K562 (cell line): ENCODE data around the gene OLIG1. TPM values are rescaled to one million over a fixed set of nuclear protein-coding genes. Genes with fewer than 3 reads are reported as not detected.

Experiments used
- ATAC-seq: fragments of 200-7000 bp; cut with Tn5 transposase; 3 replicates; pipeline ENCODE4 v1.9.1; 2020; ENCODE audit warnings: moderate library complexity
- BruUV-seq: library from RNA; stranded (reverse); fragments of 400-500 nt; replicated peaks from 2 replicates; lab custom pipeline; 2021; lab: Mats Ljungman, UMichigan
- CTCF ChIA-PET: fragments of 300-600 bp; formaldehyde crosslinking; extraction: SDS; loops from one replicate; lab custom pipeline; 2021; ENCODE audit warnings: low intra/inter-chr PET ratio; lab: Yijun Ruan, JAX
- POLR2A ChIA-PET: fragments of 300-600, 350-650 bp; sonication (Branson Sonifier 250); formaldehyde crosslinking; extraction: SDS; loops from one replicate; lab custom pipeline; 2021; ENCODE audit warnings: antibody characterized with exemption, inconsistent platforms; lab: Yijun Ruan, JAX
- DNase-seq, 4 experiments: peaks; one replicate each; pipeline versions ENCODE4 v3.0.0 to v3.0.0-alpha.2; 2011 to 2018; ENCODE audit warnings: low spot score in 3 of 4, mixed read lengths in 3 of 4; ENCODE audit errors: extremely low read depth in 1 of 4
- FAIRE-seq: peaks from 2 replicates; lab custom pipeline; 2011; peaks lifted over from hg19 to GRCh38; lab: Jason Lieb, UNC
- H2AFZ ChIP-seq: 2 replicates; pipeline ENCODE4 v1.6.0; 2011; ENCODE audit warnings: low read depth, low read length, control low read depth, inconsistent platforms
- H3K27ac ChIP-seq: fragments of 200-600 bp; 3 replicates; pipeline ENCODE4 v1.8.0; 2011; ENCODE audit warnings: low read depth, mild to moderate bottlenecking, control low read depth, inconsistent platforms, low read length, moderate library complexity, mixed read lengths; ENCODE audit errors: extremely low read depth
- H3K27me3 ChIP-seq, 2 experiments: fragments of 300-600 bp in 1 of 2; 2 replicates in 1 of 2; 3 replicates in 1 of 2; pipeline versions ENCODE4 v1.6.0 to v1.8.0; 2011; ENCODE audit warnings: inconsistent platforms in 2 of 2, low read length in 2 of 2, mild to moderate bottlenecking in 1 of 2, mixed read lengths in 1 of 2, moderate library complexity in 1 of 2; ENCODE audit not compliant: control insufficient read depth in 2 of 2, insufficient read depth in 2 of 2
- H3K36me3 ChIP-seq: fragments of 300-600 bp; 3 replicates; pipeline ENCODE4 v1.8.0; 2011; ENCODE audit warnings: mild to moderate bottlenecking, low read length, inconsistent platforms; ENCODE audit not compliant: control insufficient read depth, insufficient read depth
- H3K4me1 ChIP-seq, 2 experiments: fragments of 200-600 bp in 1 of 2; replicated peaks in 1 of 2; 2 replicates in 1 of 2; 3 replicates in 1 of 2; pipeline versions ENCODE4 v1.5.1 to v1.8.0; 2011; ENCODE audit warnings: inconsistent platforms in 2 of 2, low read length in 2 of 2, mild to moderate bottlenecking in 1 of 2, mixed read lengths in 1 of 2, moderate library complexity in 1 of 2; ENCODE audit not compliant: control insufficient read depth in 2 of 2, insufficient read depth in 2 of 2
- H3K4me2 ChIP-seq: 2 replicates; pipeline ENCODE4 v1.6.1; 2011; ENCODE audit warnings: low read length, control low read depth, inconsistent platforms, mixed read lengths; ENCODE audit not compliant: insufficient read depth
- H3K4me3 ChIP-seq: fragments of 200-600 bp; sonication (generic), shearing (Covaris generic); 2 replicates; pipeline ENCODE4 v1.5.1; 2016; ENCODE audit warnings: control low read depth, inconsistent platforms
- H3K79me2 ChIP-seq: fragments of 200-600 bp; 3 replicates; pipeline ENCODE4 v1.8.0; 2011; ENCODE audit warnings: low read length, inconsistent platforms; ENCODE audit not compliant: control insufficient read depth, insufficient read depth
- H3K9ac ChIP-seq, 2 experiments: 2 replicates each; pipeline versions ENCODE4 v1.6.0 to v1.6.1; 2011; ENCODE audit warnings: low read depth in 2 of 2, low read length in 2 of 2, control low read depth in 1 of 2, inconsistent platforms in 1 of 2, mild to moderate bottlenecking in 1 of 2, mixed read lengths in 1 of 2; ENCODE audit not compliant: insufficient read depth in 1 of 2
- H3K9me1 ChIP-seq: one replicate; pipeline ENCODE4 v1.6.0; 2011; ENCODE audit warnings: inconsistent platforms, mild to moderate bottlenecking, low read length, moderate library complexity; ENCODE audit not compliant: control insufficient read depth, insufficient read depth
- H3K9me3 ChIP-seq: replicated peaks from 2 replicates; pipeline ENCODE4 v1.5.1; 2011; ENCODE audit warnings: low read depth, low read length, inconsistent platforms; ENCODE audit not compliant: control insufficient read depth, insufficient read depth
- H4K20me1 ChIP-seq: replicated peaks from 2 replicates; pipeline ENCODE4 v1.6.1; 2011; ENCODE audit warnings: low read length, inconsistent platforms, mixed read lengths; ENCODE audit not compliant: control insufficient read depth, insufficient read depth
- CC2D1A ChIP-seq: fragments of 450-650 bp; IDR thresholded peaks from 2 replicates; pipeline ENCODE4 v1.6.1; 2017; ENCODE audit warnings: mild to moderate bottlenecking
- CEBPB ChIP-seq: fragments of 450-650 bp; IDR thresholded peaks from 2 replicates; pipeline ENCODE4 v1.6.1; 2016; ENCODE audit warnings: missing genetic modification characterization, missing compliant biosample characterization
- CSDE1 ChIP-seq, 2 experiments: fragments of 450-650 bp; IDR thresholded peaks; 2 replicates each; pipeline ENCODE4 v1.6.1; 2016; ENCODE audit warnings: mild to moderate bottlenecking in 1 of 2
- MBD2 ChIP-seq: sonication (generic); IDR thresholded peaks from 2 replicates; pipeline ENCODE4 v1.6.1; 2016; ENCODE audit warnings: low read depth, borderline replicate concordance
- MED1 ChIP-seq: sonication (generic); formaldehyde crosslinking; IDR thresholded peaks from 2 replicates; pipeline ENCODE4 v1.8.1; 2023; ENCODE audit warnings: missing genetic modification reagents, borderline replicate concordance
- PCBP1 ChIP-seq: fragments of 200-400 bp; formaldehyde crosslinking; IDR thresholded peaks from 2 replicates; pipeline ENCODE4 v1.6.1; 2018; ENCODE audit warnings: mild to moderate bottlenecking, low read depth, low read length; ENCODE audit not compliant: poor library complexity, severe bottlenecking
- SOX6 ChIP-seq: fragments of 450-650 bp; IDR thresholded peaks from 2 replicates; pipeline ENCODE4 v1.6.1; 2014; ENCODE audit warnings: mild to moderate bottlenecking
- WGBS: fragments of 100-300 bp; shearing (Covaris generic); methylation state at CpG from one replicate; pipeline ENCODE4 v1.1.6; 2016; ENCODE audit warnings: low coverage, mixed read lengths; ENCODE audit not compliant: insufficient coverage; ENCODE audit errors: missing lambda C conversion rate; 5-methylcytosine and 5-hydroxymethylcytosine counted together
- in situ Hi-C: fragments of 300-500 bp; cut with MboI; formaldehyde crosslinking; loops from 4 replicates; pipeline ENCODE4 v1.15.0; 2018; ENCODE audit warnings: inconsistent platforms, mixed read lengths
- intact Hi-C: fragments of 100-400 bp; cut with micrococcal nuclease; formaldehyde crosslinking; loops from 2 replicates; pipeline ENCODE4 v1.14.2; 2022
- polyA plus RNA-seq, 8 experiments: library from polyadenylated mRNA; depleted of rRNA in 4 of 8; stranded (reverse) in 5 of 8; unstranded in 3 of 8; fragments of >200 nt; fragmentation: Nextera tagmentation in 2 of 8; fragmentation: Illumina TruSeq in 1 of 8; extraction: Ambion mirVana in 2 of 8; extraction: Trizol in 1 of 8; gene quantifications; 2 replicates each; pipeline versions ENCODE4 v1.2.1 to v1.2.3, GENCODE V29; 2011 to 2014; ENCODE audit warnings: inconsistent platforms in 1 of 8, missing spikeins in 1 of 8
- total RNA-seq, 7 experiments: library from RNA; depleted of rRNA in 6 of 7; stranded (reverse); fragments of >200 nt in 6 of 7; fragmentation: Illumina TruSeq in 2 of 7; extraction: Trizol in 2 of 7; gene quantifications; 2 replicates each; pipeline versions ENCODE4 v1.2.1 to v1.2.3, GENCODE V29; 2011 to 2021; ENCODE audit warnings: low replicate concordance in 1 of 7
- TF ChIP-seq, protein P1 (sequence below): fragments of 250-450 bp; sonication (Bioruptor Pico); IDR thresholded peaks from 2 replicates; pipeline ENCODE4 v1.8.0; 2021; ENCODE audit warnings: mild to moderate bottlenecking, moderate library complexity
- TF ChIP-seq, protein P2 (sequence below): fragments of 200-600 bp; sonication (generic); IDR thresholded peaks from one replicate; pipeline ENCODE4 v1.6.1; 2012; ENCODE audit warnings: mild to moderate bottlenecking, low read depth, low read length, inconsistent platforms

OLIG1 gene
- total and polyA plus RNA-seq, 9 of the 15 experiments (the other 6 are each of a cell fraction or from before 2014, with no cell fraction given) = not detected

DNA sequence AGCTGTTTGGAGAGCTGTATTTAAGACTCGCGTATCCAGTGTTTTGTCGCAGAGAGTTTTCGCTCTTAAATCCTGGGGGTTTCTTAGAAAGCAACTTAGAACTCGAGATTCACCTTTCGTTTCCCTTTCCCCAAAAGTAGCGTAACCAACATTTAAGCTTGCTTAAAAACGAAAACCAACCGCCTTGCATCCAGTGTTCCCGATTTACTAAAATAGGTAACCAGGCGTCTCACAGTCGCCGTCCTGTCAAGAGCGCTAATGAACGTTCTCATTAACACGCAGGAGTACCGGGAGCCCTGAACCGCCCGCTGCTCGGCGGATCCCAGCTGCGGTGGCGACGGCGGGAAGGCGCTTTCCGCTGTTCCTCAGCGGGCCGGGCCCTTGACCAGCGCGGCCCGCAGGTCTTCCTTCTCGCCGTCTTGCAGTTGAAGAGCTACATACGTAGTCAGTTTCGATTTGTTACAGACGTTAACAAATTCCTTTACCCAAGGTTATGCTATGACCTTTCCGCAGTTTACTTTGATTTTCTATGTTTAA lies 1.9 kb downstream of the OLIG1 start (continued):
- TF ChIP-seq, protein P1, sequence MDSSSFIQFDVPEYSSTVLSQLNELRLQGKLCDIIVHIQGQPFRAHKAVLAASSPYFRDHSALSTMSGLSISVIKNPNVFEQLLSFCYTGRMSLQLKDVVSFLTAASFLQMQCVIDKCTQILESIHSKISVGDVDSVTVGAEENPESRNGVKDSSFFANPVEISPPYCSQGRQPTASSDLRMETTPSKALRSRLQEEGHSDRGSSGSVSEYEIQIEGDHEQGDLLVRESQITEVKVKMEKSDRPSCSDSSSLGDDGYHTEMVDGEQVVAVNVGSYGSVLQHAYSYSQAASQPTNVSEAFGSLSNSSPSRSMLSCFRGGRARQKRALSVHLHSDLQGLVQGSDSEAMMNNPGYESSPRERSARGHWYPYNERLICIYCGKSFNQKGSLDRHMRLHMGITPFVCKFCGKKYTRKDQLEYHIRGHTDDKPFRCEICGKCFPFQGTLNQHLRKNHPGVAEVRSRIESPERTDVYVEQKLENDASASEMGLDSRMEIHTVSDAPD (CRISPR knock-in tag) = no peak
- TF ChIP-seq CC2D1A (no peak), SOX6 (no peak)

DNA sequence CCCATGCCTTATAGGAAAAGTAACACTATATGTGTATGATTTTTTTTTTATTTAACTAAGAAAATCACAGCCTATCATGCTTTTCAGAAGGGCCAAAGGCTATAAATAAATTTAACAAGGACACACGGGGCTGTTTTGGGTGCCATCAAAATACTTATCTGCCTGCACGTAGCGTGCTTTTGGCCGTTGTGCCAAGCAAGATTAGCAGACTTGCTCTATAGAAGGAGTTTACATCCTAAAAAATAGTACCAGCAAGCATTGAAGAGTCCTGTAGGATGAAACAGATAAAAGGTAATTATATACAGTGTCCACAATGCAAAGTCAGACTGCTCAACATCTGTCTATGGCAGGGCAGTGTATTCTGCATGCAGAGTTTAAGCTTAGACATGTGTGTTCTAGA lies 3.7 kb downstream of the OLIG1 start:
- Histone ChIP-seq H3K27me3 (peaks cover 37 to 48% of the 10 kb centered on the region in 2 experiments), H3K4me2 (no peak overlapping the region), H3K27ac (no peak overlapping the region), H4K20me1 (no peaks in the 10 kb centered on the region), H3K79me2 (no peaks in the 10 kb centered on the region), H3K4me1 (peaks cover 2 to 18% of the 10 kb centered on the region in 2 experiments; a peak in 3 of 5 replicates), H2AFZ (no peak overlapping the region), H3K4me3 (no peak overlapping the region), H3K36me3 (no peaks in the 10 kb centered on the region), H3K9me3 (0 out of 2 replicates have a peak, but pooled peaks cover 1% of the 10 kb centered on the region), H3K9ac (no peak overlapping the region), H3K9me1 (no peaks in the 10 kb centered on the region)
- CTCF ChIA-PET = no interaction called here
- WGBS = 3% methylated on average over 4 of the region's 4 CpGs
- ATAC-seq (no peak), DNase-seq (no peak), FAIRE-seq (no peak)
- POLR2A ChIA-PET = interaction anchor here (0.6 to 0.7 kb wide), 2 partner anchors 9 to 917 kb away, joined by 3 read pairs; no protein-coding TSS in a partner anchor
- in situ Hi-C loops (no loop called here), intact Hi-C loops (no loop called here)
- BruUV-seq = no TSS peak
- TF ChIP-seq MED1 (CRISPR knock-in tag) = no peak
- TF ChIP-seq CSDE1 (IDR thresholded peaks at IDR 0.05) = no peak
- no peak for TF ChIP-seq PCBP1
- TF ChIP-seq, protein P2, sequence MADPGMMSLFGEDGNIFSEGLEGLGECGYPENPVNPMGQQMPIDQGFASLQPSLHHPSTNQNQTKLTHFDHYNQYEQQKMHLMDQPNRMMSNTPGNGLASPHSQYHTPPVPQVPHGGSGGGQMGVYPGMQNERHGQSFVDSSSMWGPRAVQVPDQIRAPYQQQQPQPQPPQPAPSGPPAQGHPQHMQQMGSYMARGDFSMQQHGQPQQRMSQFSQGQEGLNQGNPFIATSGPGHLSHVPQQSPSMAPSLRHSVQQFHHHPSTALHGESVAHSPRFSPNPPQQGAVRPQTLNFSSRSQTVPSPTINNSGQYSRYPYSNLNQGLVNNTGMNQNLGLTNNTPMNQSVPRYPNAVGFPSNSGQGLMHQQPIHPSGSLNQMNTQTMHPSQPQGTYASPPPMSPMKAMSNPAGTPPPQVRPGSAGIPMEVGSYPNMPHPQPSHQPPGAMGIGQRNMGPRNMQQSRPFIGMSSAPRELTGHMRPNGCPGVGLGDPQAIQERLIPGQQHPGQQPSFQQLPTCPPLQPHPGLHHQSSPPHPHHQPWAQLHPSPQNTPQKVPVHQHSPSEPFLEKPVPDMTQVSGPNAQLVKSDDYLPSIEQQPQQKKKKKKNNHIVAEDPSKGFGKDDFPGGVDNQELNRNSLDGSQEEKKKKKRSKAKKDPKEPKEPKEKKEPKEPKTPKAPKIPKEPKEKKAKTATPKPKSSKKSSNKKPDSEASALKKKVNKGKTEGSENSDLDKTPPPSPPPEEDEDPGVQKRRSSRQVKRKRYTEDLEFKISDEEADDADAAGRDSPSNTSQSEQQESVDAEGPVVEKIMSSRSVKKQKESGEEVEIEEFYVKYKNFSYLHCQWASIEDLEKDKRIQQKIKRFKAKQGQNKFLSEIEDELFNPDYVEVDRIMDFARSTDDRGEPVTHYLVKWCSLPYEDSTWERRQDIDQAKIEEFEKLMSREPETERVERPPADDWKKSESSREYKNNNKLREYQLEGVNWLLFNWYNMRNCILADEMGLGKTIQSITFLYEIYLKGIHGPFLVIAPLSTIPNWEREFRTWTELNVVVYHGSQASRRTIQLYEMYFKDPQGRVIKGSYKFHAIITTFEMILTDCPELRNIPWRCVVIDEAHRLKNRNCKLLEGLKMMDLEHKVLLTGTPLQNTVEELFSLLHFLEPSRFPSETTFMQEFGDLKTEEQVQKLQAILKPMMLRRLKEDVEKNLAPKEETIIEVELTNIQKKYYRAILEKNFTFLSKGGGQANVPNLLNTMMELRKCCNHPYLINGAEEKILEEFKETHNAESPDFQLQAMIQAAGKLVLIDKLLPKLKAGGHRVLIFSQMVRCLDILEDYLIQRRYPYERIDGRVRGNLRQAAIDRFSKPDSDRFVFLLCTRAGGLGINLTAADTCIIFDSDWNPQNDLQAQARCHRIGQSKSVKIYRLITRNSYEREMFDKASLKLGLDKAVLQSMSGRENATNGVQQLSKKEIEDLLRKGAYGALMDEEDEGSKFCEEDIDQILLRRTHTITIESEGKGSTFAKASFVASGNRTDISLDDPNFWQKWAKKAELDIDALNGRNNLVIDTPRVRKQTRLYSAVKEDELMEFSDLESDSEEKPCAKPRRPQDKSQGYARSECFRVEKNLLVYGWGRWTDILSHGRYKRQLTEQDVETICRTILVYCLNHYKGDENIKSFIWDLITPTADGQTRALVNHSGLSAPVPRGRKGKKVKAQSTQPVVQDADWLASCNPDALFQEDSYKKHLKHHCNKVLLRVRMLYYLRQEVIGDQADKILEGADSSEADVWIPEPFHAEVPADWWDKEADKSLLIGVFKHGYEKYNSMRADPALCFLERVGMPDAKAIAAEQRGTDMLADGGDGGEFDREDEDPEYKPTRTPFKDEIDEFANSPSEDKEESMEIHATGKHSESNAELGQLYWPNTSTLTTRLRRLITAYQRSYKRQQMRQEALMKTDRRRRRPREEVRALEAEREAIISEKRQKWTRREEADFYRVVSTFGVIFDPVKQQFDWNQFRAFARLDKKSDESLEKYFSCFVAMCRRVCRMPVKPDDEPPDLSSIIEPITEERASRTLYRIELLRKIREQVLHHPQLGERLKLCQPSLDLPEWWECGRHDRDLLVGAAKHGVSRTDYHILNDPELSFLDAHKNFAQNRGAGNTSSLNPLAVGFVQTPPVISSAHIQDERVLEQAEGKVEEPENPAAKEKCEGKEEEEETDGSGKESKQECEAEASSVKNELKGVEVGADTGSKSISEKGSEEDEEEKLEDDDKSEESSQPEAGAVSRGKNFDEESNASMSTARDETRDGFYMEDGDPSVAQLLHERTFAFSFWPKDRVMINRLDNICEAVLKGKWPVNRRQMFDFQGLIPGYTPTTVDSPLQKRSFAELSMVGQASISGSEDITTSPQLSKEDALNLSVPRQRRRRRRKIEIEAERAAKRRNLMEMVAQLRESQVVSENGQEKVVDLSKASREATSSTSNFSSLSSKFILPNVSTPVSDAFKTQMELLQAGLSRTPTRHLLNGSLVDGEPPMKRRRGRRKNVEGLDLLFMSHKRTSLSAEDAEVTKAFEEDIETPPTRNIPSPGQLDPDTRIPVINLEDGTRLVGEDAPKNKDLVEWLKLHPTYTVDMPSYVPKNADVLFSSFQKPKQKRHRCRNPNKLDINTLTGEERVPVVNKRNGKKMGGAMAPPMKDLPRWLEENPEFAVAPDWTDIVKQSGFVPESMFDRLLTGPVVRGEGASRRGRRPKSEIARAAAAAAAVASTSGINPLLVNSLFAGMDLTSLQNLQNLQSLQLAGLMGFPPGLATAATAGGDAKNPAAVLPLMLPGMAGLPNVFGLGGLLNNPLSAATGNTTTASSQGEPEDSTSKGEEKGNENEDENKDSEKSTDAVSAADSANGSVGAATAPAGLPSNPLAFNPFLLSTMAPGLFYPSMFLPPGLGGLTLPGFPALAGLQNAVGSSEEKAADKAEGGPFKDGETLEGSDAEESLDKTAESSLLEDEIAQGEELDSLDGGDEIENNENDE = no peak
- TF ChIP-seq MBD2 = no peak
- no peak for TF ChIP-seq CEBPB (tag)
